Stimulated activated CD8-positive, alpha-beta memory T cell treated with anti-CD3 and anti-CD28 coated beads, Interleukin-7, amount 100 ng/mL, for 24 hours (primary cell): ENCODE measurements around the gene LCOR.
"Not testable (repeated sequence)": the region's sequence is repeated elsewhere in the genome, so short reads cannot be mapped to it uniquely, and the experiment has no call there.

Source experiments
- DNase-seq: peaks from one replicate; pipeline ENCODE4 v3.0.0-alpha.2; 2020; ENCODE audit warnings: low read depth

The LCOR gene

DNA sequence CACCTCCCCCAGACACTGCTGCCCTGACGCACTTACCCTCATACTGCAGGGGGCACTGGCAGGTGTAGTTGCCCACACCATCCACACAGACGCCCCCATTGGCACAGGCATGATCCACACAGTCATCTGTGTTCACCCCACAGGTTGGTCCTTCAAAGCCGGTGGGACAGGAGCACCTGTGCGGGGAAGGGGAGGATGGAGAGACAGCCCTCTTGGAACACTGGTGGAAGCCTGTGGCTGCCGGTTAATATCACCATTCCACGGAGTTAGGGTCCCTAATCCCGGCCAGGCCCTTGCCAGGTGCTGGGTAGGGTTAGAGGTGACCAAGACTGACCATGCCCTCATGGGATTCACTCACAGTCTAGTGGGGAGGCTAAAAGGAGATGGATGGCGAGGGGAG lies 181.9 kb downstream of the LCOR start:
- DNase-seq = no peak

DNA sequence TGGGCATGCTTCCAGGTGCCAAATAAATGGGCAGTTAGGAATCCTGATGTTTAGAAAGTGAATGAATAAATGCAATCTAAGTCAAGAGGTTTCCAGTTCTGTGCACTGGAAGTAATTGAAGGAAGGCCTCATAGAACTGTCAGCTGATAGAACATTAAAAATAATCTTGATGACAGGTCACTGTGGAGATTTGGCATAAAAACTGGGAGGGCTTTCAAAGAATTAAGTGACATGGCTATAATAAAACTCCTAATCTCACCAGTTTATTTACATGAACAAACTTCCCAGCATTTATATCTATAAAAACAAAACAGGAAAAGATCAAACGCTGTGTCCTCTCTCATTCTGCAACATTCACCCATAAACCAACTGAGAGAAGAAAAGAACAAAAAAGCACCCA lies 183.1 kb downstream of the LCOR start:
- DNase-seq = no peak

DNA sequence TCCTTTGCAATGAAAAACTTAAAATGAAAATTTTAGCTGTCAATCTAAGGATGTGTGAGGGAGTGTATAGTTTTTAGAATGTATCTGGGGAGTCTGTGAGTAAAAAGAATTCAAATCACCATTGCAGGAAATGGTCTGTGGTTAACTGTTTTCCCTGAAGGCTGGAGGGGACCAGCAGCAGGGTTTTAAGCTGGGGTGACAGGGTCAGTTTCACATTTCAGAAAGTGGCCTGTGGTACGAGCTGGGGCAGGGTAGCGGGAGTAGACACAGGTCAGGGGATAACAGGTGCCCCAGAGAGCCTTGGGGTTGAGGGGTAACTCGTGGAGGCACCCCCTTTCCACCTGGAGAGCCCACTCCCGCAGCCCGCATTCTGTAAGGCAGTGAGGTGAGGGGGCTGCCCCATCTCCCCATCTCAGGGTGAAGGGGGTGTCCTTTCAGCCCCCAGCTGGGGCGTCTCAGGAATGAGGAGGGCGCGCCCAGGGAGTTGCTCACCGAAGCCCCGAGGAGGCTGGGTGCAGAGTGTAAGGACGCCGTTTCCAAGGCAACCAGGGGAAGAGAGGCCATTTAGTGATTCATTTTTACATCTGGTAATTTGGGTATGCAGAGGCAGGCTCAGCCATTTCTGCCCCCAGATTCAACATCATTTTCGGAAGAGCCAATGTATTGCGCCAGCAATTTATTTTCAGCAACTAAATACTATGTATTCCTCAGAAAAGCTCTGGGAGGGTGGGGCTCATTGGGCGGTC lies 184.8 kb downstream of the LCOR start:
- no peak for DNase-seq

DNA sequence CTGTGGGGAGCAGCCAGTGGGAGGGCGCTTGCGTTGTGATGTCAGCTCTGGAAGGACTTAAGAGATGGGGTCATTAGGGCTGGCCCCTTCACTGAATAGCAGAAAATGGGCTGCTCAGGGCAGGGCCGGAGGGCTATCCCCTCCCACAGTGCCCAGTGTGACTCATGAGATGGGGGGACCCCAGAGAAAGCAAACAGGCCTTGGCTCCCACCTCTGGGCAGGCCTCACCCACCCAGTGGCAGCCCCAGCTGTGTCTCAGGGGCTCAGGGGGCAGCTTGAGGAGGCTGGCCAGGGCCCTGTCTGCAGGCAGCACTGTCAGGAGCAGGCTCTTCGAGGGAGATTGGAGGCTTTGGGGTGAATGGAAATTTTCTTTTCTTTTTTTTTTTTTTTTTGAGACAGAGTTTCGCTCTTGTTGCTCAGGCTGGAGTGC lies 185.4 kb downstream of the LCOR start:
- no peak for DNase-seq

DNA sequence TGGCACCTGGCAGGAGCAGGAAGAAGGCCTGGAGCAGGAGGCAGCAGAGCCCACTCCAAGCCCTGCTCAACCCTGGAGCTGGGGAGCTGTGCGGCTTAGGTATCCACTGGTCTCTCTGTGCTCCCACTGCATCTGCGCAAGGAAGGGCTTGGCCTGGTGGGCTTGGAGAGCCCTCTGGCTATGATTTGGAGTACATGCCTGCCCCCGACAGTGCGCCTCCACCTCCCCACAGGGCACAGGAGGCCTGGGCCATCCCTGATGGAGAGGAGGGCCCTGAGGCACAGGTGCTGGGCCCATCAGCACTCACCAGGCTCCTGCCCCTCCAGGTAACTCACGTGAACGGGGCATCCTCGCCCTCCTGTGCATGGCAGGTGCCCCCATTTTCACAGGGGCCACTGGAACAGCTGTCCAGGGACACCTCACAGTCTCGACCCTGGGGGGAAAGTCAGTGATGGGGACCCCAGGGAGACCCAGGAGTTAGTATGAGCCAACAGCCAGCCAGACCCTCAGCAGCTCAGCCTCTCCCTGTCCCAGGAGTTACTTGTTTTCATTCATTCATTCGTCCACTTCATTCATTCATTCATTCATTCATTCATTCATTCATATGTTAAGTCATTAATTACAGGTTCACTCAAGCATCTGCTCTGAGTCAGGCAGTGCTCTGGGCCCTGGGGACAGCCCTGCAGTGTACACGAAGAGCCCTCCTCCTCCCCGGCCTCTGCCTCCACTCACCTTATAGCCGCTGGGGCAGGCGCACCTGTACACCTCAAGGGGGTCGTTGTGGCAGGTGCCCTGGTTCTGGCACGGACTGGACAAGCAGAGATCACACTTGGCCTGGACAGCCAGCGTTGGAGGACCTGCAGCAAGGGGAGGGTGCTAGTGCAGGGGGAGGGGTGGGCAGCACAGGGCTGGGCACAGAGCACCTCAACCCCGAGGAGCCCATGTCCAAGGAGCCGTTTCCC lies 186.4 kb downstream of the LCOR start:
- no peak for DNase-seq

DNA sequence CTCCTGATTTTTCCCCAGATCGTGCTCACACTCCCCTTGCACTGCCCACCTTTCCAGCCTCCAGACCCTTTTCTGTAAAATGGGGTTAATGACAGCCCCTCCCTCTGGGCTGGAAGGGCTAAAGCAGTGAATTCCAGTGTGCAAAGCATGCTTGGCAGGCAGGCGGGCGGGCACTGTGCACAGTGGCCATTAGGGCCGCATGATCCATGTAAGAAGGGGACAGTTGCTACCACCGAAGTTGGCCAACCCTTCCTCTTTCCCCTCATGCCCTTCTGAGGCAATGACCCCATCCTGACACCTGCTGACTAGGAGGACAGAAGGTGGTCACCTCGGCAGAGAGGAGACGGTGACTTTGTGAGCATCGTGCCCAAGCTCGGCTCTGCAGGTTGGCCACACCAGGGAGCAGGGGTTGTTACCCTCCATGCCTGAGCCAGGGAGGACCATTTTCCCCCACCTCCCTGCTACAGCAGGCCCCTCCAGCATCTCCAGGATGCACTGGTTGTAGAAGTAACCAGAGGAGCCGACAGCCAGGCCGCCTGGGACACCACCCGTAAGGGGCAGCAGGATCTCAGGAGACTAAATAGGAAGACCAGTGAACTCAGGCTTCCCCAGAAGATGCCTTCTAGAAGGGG lies 187.2 kb downstream of the LCOR start:
- no peak for DNase-seq

DNA sequence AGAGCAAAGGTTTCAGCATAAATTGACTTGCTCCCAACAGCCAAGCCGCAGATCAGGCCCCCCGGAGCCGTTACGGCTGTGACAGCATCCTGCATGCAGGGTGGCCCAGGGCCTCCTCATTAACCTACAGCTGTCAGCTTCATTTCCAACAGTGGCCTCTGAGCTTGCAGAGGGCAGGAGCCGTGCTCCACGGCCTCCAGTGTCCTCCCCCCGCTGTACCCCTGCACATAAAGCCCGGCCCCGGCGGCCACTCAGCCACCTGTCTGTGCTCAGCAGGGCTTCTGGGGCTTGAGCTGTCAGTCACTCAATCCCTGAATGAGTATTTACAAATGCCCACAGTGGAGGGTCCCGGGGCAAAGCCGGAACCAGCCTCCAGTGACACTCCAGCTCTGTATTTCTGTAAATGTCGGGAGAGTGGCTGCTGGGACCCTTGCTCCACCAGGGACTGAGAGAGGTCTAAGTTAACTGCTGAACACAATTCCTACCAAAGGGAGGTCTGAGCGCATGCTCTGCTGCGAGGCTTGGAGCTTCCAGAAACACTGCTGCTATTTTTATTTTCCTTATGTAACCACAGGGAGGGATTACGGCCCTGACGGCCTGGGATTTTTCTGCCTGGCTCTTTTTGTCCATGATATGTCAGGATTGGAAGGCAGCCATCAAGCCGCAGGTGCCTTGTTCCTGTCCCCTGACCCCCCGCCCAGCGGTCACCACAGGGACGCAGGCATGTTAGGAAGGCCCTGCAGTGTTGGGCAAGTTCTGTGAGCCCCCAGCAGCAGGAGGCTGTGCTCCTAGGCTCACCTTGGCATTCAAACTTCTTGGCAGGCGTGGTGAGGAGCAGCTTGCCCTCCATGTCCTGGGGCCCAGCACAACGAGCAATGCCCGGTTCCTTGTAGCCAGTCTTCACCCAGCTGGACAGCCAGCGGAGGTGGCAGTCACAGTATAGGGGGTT lies 188.6 kb downstream of the LCOR start:
- no peak for DNase-seq

DNA sequence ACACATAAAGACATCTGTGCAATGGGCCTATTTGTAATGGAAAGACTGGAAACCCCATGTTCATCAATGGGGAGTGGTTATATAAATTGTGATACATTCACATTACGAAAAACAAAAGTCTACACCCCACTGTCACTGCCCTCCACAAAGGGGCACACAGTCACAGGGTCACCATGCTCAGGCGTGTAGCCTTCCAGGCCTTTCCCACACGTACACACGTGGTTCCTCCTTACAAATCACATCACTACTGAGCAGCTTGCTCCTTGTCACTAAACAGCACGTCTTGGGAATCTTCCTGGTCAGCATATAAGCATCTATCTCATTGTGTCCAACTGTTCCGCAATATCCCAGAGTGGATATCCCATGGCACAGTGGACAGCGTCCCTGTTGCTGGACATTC lies 190.5 kb downstream of the LCOR start:
- DNase-seq = no peak

DNA sequence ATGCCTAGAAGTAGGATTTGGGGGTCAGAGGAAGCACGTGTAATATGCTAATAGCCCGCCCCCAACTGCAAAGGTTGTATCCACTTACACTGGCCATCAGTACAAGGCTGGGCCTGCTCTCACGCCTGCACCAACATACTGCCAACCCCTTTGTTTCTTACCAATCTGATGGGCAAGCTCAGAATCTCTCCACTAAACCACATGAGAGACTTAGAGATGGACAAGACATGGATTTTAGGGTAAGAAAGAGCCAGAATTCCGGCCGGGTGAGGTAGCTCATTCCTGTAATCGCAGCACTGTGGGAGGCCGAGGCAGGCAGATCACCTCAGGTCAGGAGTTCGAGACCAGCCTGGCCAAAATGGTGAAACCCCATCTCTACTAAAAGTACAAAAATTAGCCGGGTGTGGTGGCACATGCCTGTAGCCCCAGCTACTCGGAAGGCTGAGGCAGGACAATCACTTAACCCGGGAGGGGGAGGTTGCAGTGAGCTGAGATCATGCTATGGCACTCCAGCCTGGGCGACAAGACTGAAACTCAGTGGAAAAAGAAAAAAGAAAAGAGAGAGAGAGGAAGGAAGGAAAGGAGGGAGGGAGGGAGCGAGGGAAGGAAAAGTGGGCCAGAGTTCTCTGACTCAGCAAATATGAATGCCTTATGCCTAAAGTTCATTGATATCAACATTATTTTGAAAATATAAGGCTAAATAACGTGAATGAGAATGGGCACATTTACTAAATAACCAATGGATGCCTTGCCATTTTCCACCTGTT lies 191.5 kb downstream of the LCOR start:
- no peak for DNase-seq

DNA sequence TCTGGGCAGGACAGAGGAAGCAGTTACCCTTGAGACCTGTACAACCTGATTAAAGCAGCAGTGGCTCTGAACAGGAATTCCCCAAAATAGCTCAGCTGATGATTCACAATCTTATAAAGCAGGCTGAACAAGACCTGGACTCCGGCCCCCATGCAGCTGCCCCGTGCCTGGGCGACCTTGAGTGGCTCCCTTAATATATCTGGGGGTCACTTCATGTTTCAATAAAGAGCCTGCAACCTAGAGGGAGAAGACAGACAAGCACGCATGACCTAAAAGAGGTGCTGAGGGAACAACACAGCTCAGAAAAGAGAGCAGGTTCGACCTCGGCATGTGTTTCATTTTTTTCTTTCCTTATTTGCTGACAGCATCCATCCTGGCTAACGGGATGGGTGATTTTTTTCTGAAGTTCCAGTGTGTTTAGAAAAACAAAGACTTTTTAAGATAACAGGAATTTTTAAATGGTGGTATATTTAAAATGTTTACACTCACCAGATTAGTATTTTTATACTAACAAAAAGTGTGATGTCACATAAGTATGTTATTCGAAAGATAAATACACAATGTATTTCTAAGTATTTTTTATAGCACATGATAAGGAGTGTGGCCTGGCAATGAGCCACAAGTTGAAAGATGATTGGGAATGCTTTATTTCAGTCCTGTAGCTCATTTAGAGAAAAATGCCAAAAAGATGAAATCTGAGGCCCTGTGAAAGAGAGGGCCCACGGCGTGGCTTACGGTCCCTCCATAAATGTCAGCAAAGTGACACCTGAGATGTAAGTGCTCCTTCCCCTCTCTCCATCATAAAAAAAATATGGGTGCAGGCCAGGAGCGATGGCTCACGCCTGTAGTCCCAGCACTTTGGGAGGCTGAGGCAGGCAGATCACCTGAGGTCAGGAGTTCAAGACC lies 192.3 kb downstream of the LCOR start:
- no peak for DNase-seq

DNA sequence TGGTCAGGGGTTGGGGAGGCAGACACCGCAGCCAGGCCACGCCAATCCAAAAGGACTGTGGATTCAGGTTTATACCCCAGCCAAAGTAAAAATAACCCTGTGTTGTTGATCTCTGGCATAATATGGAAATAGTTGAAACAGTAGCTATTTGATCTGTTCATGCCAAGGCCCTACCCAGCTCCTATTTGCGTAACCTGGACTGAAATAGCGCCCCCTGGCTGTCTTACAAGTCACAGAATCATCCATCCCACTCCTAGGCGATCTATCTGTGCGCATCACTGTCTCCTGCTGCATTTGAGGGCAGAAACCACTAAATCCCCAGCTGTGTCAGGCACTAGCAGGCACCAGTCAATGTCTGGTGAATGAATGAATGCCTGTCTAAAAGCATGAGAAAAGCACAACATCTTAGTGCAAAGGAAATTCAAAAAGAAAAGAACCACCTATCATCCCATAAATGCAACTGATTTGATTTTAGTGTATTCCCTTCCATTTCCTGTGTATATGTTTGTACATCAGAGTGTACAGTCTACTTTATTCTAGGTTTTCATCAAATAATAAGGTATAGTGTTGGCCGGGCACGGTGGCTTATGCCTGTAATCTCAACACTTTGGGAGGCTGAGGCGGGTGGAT lies 193.6 kb downstream of the LCOR start:
- DNase-seq = peak; percentile 32

DNA sequence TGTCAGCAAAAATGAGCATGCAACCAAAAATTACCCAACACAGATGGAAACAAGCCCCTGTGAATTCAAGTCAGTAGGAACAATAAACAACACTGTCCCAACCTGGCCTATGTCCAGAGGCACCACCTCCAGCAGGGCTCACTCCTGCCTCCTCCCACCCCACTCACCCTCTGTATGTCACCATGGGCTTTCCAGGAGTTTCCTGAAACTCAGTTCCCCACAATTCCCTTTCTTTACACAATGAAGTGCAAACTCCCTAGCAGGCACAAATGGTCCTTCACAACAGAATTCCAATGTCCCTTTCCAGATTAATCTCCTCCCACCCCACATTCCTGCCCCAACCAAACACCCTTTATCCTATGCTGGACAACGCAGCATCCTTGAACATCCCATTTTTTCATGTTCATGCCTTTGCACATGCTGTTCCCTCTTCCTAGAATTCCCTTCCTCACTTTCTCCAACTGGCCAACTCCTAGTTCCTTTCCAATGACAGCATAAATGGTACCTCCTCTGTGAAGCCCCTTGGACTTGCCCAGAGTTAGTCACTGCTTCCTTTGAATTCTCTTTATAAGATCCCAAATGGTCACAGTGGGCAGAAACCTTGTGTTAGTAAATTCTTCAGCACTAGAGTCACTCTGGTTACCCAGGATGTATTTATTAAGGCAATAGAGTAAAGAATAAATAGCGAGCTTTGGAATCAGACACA lies 196.2 kb downstream of the LCOR start:
- DNase-seq = no peak

DNA sequence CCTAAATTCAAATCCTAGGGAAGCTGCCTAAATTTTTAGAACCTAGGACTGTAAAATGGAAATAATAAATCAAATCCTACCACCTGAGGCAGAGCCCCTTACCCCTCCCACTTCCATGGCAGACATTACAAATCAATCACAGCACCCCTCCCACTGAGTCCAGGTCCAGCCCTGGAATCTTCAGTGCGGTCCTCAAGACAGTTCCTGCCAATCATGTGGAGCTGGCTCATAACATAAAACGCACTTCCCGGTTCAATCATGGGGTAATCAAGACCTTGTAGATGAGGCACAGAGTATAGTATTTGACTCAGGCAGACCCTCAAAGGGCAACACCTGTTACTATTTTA lies 196.7 kb downstream of the LCOR start:
- DNase-seq = no peak

DNA sequence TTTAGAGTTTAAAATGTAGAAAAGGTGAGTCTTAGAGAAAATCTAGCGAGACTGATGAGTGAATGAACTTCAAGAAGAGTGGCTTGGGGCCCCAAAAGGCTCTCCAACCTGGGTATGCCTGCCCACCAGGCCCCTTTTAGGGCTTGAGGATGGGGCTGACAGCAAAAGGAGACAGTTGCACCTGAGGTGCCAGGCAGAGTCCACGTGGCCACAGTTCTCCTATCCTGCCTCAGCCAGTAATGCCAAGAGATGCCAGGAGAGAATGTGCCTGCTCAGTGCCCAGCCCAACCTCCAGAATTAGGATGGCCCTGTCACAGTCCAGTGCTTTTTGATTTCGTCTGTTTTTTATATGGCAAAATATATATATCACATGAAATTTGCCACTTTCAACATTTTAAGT lies 197.2 kb downstream of the LCOR start:
- DNase-seq = no peak

DNA sequence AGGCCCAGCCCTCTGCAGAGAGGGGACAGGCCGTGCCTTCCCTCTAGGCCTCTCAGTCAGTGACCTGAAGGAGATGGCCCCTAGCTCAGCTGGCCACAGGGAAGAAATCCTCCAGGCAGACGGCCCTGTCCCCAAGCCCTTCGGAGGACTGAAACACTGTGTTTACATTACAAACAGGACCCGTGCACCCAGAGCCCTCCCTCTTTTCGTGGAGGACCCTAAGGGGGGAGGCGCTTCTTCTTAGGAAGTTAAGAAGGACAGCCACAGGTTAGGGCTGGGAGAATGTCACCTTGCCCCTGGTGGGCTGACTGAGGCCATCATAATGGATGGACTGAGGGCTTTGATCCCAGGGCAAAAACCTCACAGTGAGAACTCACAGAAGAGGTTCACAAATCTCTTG lies 198.8 kb downstream of the LCOR start:
- DNase-seq = no peak

DNA sequence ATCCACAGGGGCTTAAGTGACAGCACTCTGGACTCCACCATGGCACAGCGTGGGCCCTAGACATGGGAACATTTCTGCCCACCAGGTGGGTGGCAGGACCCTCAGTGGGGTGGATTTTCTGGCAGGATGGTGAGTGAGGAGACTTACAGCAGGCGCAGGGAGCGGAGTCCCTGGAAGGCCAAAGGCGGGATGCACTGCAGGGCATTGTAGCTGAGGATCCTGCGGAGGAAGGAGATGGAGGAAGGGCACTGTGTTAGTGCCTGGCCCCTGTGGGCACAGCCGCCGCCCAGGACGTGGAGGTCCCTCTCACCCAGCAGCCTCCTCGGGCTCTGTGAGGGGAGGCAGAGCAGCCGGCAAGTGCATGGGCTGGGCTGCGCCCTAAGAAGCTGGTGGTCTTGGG lies 199.4 kb downstream of the LCOR start:
- DNase-seq = no peak

DNA sequence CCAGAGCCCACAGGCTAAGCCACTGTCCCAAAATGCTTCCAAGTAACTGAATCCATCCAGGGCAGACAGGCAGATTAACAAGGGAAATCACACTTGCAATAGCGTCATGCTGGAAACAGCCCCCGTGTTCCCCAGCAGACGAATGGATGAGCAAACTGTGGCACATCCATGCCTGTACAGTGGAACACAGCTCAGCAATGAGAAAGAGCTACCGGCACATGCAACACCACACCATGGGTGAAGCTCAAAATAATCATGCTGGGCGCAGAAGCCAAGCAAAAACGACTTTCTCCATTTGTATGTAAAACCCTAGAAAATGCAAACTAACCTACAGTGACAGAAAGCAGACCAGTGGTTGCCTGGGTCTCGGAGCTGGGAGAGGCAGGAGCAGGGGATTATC lies 200.5 kb downstream of the LCOR start:
- DNase-seq = no peak

DNA sequence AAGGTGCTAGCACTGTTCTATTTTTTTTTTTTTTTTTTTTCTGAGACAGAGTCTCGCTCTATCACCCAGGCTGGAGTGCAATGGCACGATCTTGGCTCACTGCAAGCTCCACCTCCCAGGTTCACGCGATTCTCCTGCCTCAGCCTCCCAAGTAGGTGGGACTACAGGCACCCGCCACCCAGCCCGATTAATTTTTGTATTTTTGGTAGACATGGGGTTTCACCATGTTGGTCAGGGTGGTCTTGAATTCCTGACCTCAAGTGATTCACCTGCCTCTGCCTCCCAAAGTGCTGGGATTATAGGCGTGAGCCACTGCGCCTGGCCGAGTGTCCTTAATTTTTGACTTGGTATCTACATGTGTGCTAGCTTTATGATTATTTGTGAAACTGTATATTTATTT lies 201.7 kb downstream of the LCOR start:
- not testable (repeated sequence) for DNase-seq

DNA sequence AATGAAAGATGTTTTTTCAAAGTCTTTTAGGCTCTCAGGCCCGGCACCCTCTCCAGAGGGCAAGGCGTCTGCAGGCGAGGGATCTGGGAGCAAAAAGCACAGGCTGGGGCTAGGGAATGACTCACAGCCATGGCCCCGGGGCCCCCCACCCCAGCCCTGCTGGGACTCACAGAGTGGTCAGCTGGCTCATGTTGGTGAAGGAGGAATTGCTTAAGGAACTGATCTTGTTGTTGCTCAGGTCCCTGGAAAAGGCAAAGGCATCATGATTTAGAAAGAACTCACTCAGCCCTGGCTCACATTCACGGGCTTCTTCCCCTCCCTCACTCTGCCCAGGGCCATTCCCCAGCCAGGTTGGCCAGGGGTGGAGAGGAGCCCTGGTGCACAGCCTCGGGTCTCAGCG lies 202.2 kb downstream of the LCOR start:
- DNase-seq = no peak
